Mesothelial cell of epicardium (in vitro differentiated cells): Measurements from ENCODE around the gene TEX38. TPM values are rescaled to one million over a fixed set of nuclear protein-coding genes. Genes with fewer than 3 reads are reported as not detected.

Experiments used
- DNase-seq, 2 experiments: peaks; one replicate each; pipeline ENCODE4 v3.0.0; 2021; ENCODE audit warnings: low spot score in 2 of 2; ENCODE audit not compliant: unreplicated experiment in 2 of 2
- H3K27ac Mint-ChIP-seq: 2 replicates; pipeline ENCODE4 v1.8.0; 2021; ENCODE audit warnings: mixed read lengths
- H3K27me3 Mint-ChIP-seq: 2 replicates; pipeline ENCODE4 v1.8.0; 2021; ENCODE audit warnings: low read depth, mixed read lengths
- H3K36me3 Mint-ChIP-seq: 2 replicates; pipeline ENCODE4 v1.8.0; 2021; ENCODE audit warnings: mixed read lengths
- H3K4me1 Mint-ChIP-seq: 2 replicates; pipeline ENCODE4 v1.8.0; 2021; ENCODE audit warnings: mixed read lengths
- H3K4me3 Mint-ChIP-seq: 2 replicates; pipeline ENCODE4 v1.8.0; 2021; ENCODE audit warnings: mild to moderate bottlenecking, moderate library complexity, mixed read lengths
- H3K9me3 Mint-ChIP-seq: 2 replicates; pipeline ENCODE4 v1.8.0; 2021; ENCODE audit warnings: mixed read lengths
- total RNA-seq: library from RNA; stranded (reverse); gene quantifications from 3 replicates; pipeline ENCODE4 v1.2.1, GENCODE V29; 2021
- TF ChIP-seq, protein P1 (sequence below): fragments of 200-600 bp; sonication (generic); IDR thresholded peaks from one replicate; pipeline ENCODE4 v1.5.0; 2021; ENCODE audit warnings: antibody characterized with exemption; ENCODE audit not compliant: unreplicated experiment

Gene TEX38
- total RNA-seq, 1 donor from 2014 or later: 0.42 TPM

DNA sequence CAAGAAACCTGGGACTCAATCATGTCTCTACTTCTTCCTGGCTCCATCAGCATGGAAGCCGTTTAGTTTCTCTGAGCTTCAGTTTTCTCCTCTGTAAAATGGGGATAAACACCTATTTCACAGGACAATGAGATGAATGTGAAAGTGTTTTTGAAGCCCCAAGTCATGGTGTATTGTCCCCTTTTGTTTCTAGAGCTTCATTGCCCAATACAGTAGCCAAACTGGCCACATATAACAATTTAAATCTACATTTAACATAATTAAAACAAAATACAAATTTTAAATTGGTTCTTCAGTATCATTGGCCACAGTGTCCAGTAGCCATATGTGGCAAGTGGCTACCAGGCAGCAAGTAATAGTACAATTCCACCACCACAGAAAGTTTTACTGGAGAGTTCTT is 49.5 kb downstream of the TEX38 start:
- Mint-ChIP-seq H3K36me3 (no peaks in the 10 kb centered on the region), H3K27ac (no peak overlapping the region), H3K9me3 (no peaks in the 10 kb centered on the region), H3K27me3 (peaks cover 14% of the 10 kb centered on the region), H3K4me1 (peaks cover 30% of the 10 kb centered on the region), H3K4me3 (no peak overlapping the region)
- TF ChIP-seq, protein P1, sequence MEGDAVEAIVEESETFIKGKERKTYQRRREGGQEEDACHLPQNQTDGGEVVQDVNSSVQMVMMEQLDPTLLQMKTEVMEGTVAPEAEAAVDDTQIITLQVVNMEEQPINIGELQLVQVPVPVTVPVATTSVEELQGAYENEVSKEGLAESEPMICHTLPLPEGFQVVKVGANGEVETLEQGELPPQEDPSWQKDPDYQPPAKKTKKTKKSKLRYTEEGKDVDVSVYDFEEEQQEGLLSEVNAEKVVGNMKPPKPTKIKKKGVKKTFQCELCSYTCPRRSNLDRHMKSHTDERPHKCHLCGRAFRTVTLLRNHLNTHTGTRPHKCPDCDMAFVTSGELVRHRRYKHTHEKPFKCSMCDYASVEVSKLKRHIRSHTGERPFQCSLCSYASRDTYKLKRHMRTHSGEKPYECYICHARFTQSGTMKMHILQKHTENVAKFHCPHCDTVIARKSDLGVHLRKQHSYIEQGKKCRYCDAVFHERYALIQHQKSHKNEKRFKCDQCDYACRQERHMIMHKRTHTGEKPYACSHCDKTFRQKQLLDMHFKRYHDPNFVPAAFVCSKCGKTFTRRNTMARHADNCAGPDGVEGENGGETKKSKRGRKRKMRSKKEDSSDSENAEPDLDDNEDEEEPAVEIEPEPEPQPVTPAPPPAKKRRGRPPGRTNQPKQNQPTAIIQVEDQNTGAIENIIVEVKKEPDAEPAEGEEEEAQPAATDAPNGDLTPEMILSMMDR: no peak
- no peak for DNase-seq

DNA sequence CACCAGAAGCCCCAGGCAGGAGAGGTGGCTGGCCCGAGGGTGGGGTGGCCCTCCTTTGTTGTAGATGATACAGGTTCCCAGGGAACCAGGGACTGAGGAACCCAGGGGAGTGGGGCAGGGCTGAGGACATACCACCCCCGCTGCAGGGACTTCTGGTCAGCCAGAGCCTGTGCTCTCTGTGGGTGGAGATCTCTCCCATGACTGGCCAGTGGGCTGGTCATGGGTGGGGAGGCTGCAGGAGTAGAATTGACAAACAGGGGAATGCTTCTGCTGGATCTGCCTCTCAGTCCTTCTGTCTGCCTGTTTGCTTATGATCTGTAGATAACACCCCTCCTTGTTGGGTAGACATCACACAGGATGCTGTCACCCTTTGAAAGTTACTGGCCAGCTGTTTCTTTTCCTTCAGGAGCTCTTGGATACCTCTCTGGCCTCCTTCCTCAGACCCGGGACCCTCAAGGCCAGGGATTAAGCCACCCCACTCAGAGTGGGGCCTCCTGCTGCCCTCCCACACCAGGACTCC is 50.1 kb downstream of the TEX38 start:
- H3K9me3 Mint-ChIP-seq: no peaks in the 10 kb centered on the region
- TF ChIP-seq, protein P1: no peak

More for the DNA sequence above, 50.1 kb downstream of the TEX38 start:
- Mint-ChIP-seq H3K27me3 (peaks cover 18% of the 10 kb centered on the region), H3K27ac (no peak overlapping the region), H3K4me3 (no peak overlapping the region), H3K4me1 (peaks cover 24% of the 10 kb centered on the region), H3K36me3 (no peaks in the 10 kb centered on the region)
- no peak for DNase-seq

Other genes with a start within 250 kb of the TEX38 start
- gene DMBX1, start 182.0 kb upstream of the TEX38 start, total RNA-seq: not detected in 3 replicates
- gene KNCN, start 120.2 kb upstream of the TEX38 start, total RNA-seq: not detected in 3 replicates
- 30.6 to 34.8 TPM (median 31.0 TPM) in 3 replicates for gene MKNK1, start 67.6 kb upstream of the TEX38 start, total RNA-seq
- 10.6 to 11.5 TPM (median 11.0 TPM) in 3 replicates for gene MOB3C, start 55.0 kb upstream of the TEX38 start, total RNA-seq
- 38.4 to 40.5 TPM (median 38.5 TPM) in 3 replicates for gene ATPAF1, start 3.5 kb upstream of the TEX38 start, total RNA-seq
- gene EFCAB14, start 47.3 kb downstream of the TEX38 start, total RNA-seq: 60.5 to 64.5 TPM (median 61.2 TPM) in 3 replicates
- 0.20 to 0.40 TPM (median 0.27 TPM) in 3 replicates for gene CYP4B1, start 127.2 kb downstream of the TEX38 start, total RNA-seq